ENCODE results near the gene XYLT2.

The XYLT2 gene

GRCh38 chr17:50337956-50338355 is 8.0 kb upstream of the XYLT2 start:
- H3K4me3 ChIP-seq (ENCODE audit: low read length, poor library complexity, severe bottlenecking): no peak overlapping the region
- no peaks in the 10 kb centered on the region for H3K9me2 ChIP-seq (replicated peaks; ENCODE audit: low read depth, low read length)
- H3K79me2 ChIP-seq (ENCODE audit: insufficient read depth, low read length): no peaks in the 10 kb centered on the region
- H3F3A ChIP-seq (ENCODE audit: low read depth): no peaks in the 10 kb centered on the region
- no peak for TF ChIP-seq EZH2phosphoT487 (IDR thresholded peaks at IDR 0.05; ENCODE audit: borderline replicate concordance)
- TF ChIP-seq, protein P1, sequence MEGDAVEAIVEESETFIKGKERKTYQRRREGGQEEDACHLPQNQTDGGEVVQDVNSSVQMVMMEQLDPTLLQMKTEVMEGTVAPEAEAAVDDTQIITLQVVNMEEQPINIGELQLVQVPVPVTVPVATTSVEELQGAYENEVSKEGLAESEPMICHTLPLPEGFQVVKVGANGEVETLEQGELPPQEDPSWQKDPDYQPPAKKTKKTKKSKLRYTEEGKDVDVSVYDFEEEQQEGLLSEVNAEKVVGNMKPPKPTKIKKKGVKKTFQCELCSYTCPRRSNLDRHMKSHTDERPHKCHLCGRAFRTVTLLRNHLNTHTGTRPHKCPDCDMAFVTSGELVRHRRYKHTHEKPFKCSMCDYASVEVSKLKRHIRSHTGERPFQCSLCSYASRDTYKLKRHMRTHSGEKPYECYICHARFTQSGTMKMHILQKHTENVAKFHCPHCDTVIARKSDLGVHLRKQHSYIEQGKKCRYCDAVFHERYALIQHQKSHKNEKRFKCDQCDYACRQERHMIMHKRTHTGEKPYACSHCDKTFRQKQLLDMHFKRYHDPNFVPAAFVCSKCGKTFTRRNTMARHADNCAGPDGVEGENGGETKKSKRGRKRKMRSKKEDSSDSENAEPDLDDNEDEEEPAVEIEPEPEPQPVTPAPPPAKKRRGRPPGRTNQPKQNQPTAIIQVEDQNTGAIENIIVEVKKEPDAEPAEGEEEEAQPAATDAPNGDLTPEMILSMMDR (conservative IDR thresholded peaks at IDR 0.05; ENCODE audit: low read length): no peak
- no peak overlapping the region for H3K4me2 ChIP-seq (ENCODE audit: low read depth, low read length, poor library complexity, severe bottlenecking)
- H3K9me3 ChIP-seq (ENCODE audit: insufficient read depth, low read depth, low read length): peaks cover 10% of the 10 kb centered on the region
- H4K20me1 ChIP-seq (ENCODE audit: insufficient read depth, low read length, poor library complexity, severe bottlenecking): no peaks in the 10 kb centered on the region
- no peak overlapping the region for H2AFZ ChIP-seq (ENCODE audit: low read length)
- no peaks in the 10 kb centered on the region for H3K36me3 ChIP-seq (ENCODE audit: insufficient read depth, low read length)
- H3K9ac ChIP-seq (ENCODE audit: low read depth, low read length, poor library complexity, severe bottlenecking): no peak overlapping the region
- H3K4me1 ChIP-seq (ENCODE audit: insufficient read depth, low read length, poor library complexity, severe bottlenecking): peaks cover 7% of the 10 kb centered on the region
- no peaks in the 10 kb centered on the region for H3K27me3 ChIP-seq (ENCODE audit: insufficient read depth, low read length, poor library complexity, severe bottlenecking)

DNA sequence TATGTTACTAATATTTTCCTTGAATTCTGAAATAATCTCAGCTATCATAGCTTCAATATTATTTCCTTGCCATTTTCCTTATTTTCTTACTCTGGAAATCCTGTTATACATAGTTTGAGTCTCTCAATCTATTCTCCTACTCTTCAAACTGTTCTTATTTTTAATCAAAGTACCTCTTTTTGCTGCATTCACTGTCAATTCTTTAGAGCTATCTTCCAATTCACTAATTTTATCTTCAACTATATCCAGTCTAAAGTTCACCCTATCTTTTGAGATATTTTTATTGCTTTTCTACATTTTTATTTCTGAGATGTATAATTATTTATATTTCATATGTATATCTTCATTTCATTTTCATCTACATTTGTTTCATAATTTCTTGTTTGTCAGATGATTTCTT is 7.3 kb upstream of the XYLT2 start:
- no peak overlapping the region for H3K4me3 ChIP-seq (ENCODE audit: low read length, poor library complexity, severe bottlenecking)
- no peaks in the 10 kb centered on the region for H3K9me2 ChIP-seq (replicated peaks; ENCODE audit: low read depth, low read length)
- H3K79me2 ChIP-seq (ENCODE audit: insufficient read depth, low read length): no peaks in the 10 kb centered on the region
- no peaks in the 10 kb centered on the region for H3F3A ChIP-seq (ENCODE audit: low read depth)
- H3K9ac ChIP-seq (ENCODE audit: low read depth, low read length, poor library complexity, severe bottlenecking): no peak overlapping the region
- H3K4me1 ChIP-seq (ENCODE audit: insufficient read depth, low read length, poor library complexity, severe bottlenecking): peaks cover 2% of the 10 kb centered on the region
- H4K20me1 ChIP-seq (ENCODE audit: insufficient read depth, low read length, poor library complexity, severe bottlenecking): no peaks in the 10 kb centered on the region
- no peak overlapping the region for H3K4me2 ChIP-seq (ENCODE audit: low read depth, low read length, poor library complexity, severe bottlenecking)
- TF ChIP-seq EZH2phosphoT487 (IDR thresholded peaks at IDR 0.05; ENCODE audit: borderline replicate concordance): no peak
- TF ChIP-seq, protein P1 (conservative IDR thresholded peaks at IDR 0.05; ENCODE audit: low read length): no peak
- H3K9me3 ChIP-seq (ENCODE audit: insufficient read depth, low read depth, low read length): peaks cover 10% of the 10 kb centered on the region
- no peaks in the 10 kb centered on the region for H3K36me3 ChIP-seq (ENCODE audit: insufficient read depth, low read length)
- H3K27me3 ChIP-seq (ENCODE audit: insufficient read depth, low read length, poor library complexity, severe bottlenecking): no peaks in the 10 kb centered on the region
- no peak overlapping the region for H2AFZ ChIP-seq (ENCODE audit: low read length)

DNA sequence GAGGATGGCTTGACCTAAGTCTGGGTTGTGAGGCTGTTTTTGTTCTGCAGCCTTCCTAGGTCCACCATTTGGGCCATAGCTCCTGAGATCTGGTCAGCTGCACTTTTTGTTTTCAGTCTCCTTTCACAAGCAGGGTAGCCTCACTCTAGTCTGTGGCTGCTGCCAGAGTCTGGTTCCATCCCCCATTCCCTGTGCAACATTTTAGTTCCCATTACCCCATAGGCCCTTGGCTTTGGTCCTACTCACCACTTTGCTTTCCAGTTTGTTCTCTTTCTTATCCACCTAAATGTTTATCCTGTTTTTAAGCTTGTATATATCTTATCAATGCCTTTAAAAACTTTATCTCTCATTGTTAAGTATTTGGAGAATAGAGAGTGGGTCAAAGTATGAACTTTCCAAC is 6.5 kb upstream of the XYLT2 start:
- Histone ChIP-seq H3K4me1 (ENCODE audit: insufficient read depth, low read length, poor library complexity, severe bottlenecking) (peaks cover 1% of the 10 kb centered on the region), H3F3A (ENCODE audit: low read depth) (no peaks in the 10 kb centered on the region), H3K9me2 (replicated peaks; ENCODE audit: low read depth, low read length) (no peaks in the 10 kb centered on the region), H3K27me3 (ENCODE audit: insufficient read depth, low read length, poor library complexity, severe bottlenecking) (no peaks in the 10 kb centered on the region), H3K4me2 (ENCODE audit: low read depth, low read length, poor library complexity, severe bottlenecking) (no peak overlapping the region), H3K36me3 (ENCODE audit: insufficient read depth, low read length) (no peaks in the 10 kb centered on the region), H3K79me2 (ENCODE audit: insufficient read depth, low read length) (no peaks in the 10 kb centered on the region), H4K20me1 (ENCODE audit: insufficient read depth, low read length, poor library complexity, severe bottlenecking) (no peaks in the 10 kb centered on the region), H3K9me3 (ENCODE audit: insufficient read depth, low read depth, low read length) (peaks cover 10% of the 10 kb centered on the region), H3K9ac (ENCODE audit: low read depth, low read length, poor library complexity, severe bottlenecking) (no peak overlapping the region), H3K4me3 (ENCODE audit: low read length, poor library complexity, severe bottlenecking) (no peak overlapping the region), H2AFZ (ENCODE audit: low read length) (no peak overlapping the region)
- no peak for TF ChIP-seq EZH2phosphoT487 (IDR thresholded peaks at IDR 0.05; ENCODE audit: borderline replicate concordance)
- TF ChIP-seq, protein P1 (conservative IDR thresholded peaks at IDR 0.05; ENCODE audit: low read length): no peak

Measured in Loucy (cell line).